Spleen (tissue), 7 donors: ENCODE data around the gene GGTLC3.
"Not testable (repeated sequence)": the region's sequence is repeated elsewhere in the genome, so short reads cannot be mapped to it uniquely, and the experiment has no call there.

Experiments used
- POLR2A ChIP-seq, 3 donors: fragments of 450-650 bp; IDR thresholded peaks; one replicate each; pipeline ENCODE4 v1.5.1; 2017; ENCODE audit warnings: antibody characterized with exemption in 3 of 3, mild to moderate bottlenecking in 1 of 3
- POLR2AphosphoS5 ChIP-seq, 3 donors: sonication (generic); formaldehyde crosslinking; IDR thresholded peaks; one replicate each; pipeline ENCODE4 v1.5.1; 2017; ENCODE audit warnings: antibody characterized with exemption in 3 of 3
- TF ChIP-seq, protein P1 (sequence below), 11 experiments: fragments of 200-600 bp in 7 of 11; fragments of 450-650 bp in 4 of 11; sonication (generic) in 4 of 11; IDR thresholded peaks in 8 of 11; conservative IDR thresholded peaks in 3 of 11; 1 replicate in 7 of 11; 2 replicates in 4 of 11; pipeline versions ENCODE4 v1.4.0 to v1.8.0; 2016 to 2021; ENCODE audit warnings: antibody characterized with exemption in 11 of 11, inconsistent platforms in 4 of 11, mild to moderate bottlenecking in 1 of 11
- donor health status: DM: no; HTN: no; CAD: no; lungs with moderate emphysema.
- donor health status: DM: no; HTN: no; CAD: no.
- donor health status: DM: no; HTN: no; CAD: no.

DNA sequence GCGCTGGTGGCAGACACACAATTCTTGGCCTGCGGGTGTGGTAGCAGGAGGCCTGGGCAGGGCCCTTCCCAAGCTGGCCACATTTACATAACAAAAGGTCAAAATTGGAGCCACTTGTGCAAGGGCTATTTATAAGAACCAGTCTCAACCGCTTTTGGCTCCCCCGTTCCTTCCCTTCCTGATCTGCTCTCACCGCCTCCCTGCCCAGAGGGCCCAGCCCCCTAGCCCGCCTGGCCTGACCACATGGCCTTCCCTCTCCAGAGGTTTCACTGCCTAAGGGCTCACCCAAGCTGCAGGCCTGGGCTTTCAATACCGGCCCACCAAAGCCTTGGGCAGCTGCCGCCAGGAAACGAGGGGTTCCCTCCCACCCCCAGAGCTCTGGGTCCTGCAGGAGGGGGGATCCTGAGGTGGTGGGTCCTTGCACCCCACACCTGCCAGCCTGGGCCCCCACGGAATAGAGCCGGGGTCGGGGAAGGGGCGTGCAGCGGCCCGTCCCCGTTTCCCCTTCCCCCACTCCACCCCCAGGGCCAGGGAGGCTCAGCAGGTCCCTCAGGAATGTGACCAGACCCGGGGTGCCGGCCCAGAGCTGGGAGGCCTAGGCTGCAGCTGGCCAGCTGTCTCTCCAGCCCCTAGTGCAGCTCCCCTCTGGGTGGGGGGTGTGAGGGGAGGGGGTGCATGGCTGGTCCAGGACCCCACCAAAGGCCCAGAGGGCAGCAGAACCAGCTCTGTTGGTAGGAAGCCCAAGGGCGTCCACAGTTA lies 35.1 kb upstream of the GGTLC3 start:
- TF ChIP-seq, protein P1, sequence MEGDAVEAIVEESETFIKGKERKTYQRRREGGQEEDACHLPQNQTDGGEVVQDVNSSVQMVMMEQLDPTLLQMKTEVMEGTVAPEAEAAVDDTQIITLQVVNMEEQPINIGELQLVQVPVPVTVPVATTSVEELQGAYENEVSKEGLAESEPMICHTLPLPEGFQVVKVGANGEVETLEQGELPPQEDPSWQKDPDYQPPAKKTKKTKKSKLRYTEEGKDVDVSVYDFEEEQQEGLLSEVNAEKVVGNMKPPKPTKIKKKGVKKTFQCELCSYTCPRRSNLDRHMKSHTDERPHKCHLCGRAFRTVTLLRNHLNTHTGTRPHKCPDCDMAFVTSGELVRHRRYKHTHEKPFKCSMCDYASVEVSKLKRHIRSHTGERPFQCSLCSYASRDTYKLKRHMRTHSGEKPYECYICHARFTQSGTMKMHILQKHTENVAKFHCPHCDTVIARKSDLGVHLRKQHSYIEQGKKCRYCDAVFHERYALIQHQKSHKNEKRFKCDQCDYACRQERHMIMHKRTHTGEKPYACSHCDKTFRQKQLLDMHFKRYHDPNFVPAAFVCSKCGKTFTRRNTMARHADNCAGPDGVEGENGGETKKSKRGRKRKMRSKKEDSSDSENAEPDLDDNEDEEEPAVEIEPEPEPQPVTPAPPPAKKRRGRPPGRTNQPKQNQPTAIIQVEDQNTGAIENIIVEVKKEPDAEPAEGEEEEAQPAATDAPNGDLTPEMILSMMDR (IDR thresholded peaks at IDR 0.05 in 8 of 11, conservative IDR thresholded peaks at IDR 0.05 in 3 of 11): not testable (repeated sequence)
- TF ChIP-seq POLR2AphosphoS5, POLR2A (IDR thresholded peaks at IDR 0.05): not testable (repeated sequence)
